Activated CD8-positive, alpha-beta memory T cell treated with anti-CD3 and anti-CD28 coated beads for 24 hours (primary cell): ENCODE results near the gene KNL1.
"Not testable (repeated sequence)": the region's sequence is repeated elsewhere in the genome, so short reads cannot be mapped to it uniquely, and the experiment has no call there.

ENCODE experiments used
- DNase-seq: peaks from one replicate; pipeline ENCODE4 v3.0.0-alpha.2; 2020

KNL1 gene

GRCh38 chr15:40582726-40583246 lies 11.3 kb upstream of the KNL1 start:
- DNase-seq: peak; percentile 50

DNA sequence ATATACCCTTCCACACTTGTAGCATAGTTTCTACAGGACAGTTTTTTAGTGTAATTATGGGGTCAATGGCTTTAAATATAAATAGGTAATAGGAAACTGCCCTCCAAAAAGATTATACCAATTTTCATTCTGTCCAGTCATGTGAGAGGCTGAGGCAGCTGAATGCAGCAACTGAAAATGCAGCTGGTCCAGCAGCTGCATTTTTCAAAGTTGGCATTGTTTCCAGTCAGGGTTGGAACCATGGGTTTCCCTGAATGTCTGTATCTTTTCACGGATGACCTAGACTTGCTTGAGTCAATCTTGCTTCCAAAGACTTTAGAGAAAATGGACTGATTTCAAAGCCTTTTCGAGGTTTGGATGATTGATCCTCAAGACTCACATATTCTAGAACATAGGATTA lies 9.9 kb upstream of the KNL1 start:
- DNase-seq: no peak

DNA sequence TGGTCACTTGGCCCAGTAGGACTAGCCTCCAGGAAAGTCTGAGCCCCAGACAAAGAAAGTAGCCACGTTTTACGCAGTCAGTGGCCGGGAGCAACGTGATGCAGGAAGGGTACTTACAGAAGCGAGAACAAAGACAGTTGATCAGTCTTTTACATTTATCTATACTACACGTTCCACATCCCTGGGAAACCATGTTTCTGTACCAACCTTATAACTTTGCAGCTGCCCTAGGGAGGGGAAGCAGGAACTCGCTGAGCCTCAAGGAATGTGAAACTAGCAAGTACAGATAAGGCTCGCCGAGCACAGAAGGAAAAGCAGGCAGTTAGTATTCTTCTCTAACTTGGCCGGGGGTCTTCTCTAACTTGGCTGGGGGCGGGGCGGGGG lies 3.4 kb upstream of the KNL1 start:
- DNase-seq: no peak

DNA sequence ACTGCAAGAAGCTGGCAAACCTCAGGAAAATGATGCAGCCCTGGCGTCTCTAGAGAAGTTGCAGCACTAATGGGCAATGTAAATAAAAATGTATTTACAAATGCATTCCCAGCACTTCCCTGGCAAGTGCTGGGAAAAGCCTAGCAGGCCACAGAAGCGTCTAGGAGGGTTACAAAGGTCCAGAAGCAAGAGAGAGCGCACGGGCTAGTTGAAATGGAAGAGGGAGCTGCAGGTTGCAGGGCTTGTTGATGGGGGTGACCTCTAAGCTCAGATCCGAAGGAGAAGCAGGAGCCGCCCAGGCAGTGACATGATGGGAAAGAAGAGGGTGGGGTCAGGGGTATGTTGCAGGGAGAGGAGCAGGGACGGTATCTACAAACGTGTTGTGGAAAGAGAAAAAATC lies 2.7 kb upstream of the KNL1 start:
- no peak for DNase-seq

- no peak for DNase-seq
These were observed 884 bp upstream of the KNL1 start for GRCh38 chr15:40593165-40593564.

DNA sequence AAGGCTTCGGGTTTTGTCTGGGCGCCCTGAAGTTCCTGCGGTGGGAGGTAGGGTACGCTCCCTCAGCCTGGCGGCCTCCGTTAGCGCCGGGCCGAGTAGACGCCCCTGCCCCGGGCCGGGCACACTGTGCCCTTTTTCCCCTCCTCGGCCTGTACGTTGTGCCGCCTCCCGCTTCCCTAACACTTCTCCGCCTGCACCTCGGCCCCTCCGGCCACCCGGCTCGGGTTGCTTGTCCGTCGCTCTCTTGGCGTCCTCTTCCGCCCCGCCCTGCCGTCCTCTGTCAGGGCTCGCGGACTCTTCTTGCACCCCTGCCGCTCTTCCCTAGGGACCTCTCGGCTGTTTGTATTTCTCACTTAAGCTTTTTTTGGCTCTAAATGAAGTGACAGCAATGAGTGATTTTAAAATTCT lies 384 bp downstream of the KNL1 start:
- DNase-seq: no peak

DNA sequence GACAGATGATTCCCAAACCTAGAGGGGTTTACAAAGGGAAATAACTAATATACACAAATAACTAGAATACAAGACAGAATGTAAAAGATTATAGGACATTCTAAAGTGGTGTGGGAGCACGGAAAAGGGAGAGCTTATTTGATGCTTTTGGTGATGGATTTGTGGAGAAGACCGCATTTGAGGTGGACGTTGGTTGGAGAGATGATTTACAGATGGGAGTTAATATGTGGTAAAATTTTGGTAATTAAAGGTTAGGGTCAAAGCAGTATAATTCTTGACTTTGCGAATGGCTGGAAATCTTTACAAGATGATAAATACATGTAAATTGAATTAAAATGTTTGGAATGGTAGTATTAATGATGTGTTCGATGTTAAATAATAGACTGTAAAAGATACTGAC lies 1.2 kb downstream of the KNL1 start:
- no peak for DNase-seq

DNA sequence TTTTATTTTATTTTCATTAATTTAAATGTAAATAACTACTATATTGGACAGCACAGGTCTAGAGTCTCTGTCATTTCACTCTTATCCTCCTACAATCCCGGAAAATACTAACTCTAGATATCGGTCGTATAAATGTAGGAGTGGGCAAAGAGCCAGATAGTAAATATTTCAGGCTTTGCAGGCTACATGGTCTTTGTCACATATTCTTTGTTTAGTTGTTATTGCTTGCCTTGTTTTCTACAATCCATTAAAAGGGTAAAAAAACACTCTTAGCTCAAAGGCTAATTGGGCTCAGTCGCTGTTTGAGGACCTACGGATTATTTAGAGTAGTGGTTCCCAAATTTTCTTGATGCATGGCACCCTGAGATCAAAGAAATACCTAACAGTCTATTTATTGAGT lies 1.7 kb downstream of the KNL1 start:
- DNase-seq: no peak

GRCh38 chr15:40597024-40597423 lies 3.0 kb downstream of the KNL1 start:
- no peak for DNase-seq

GRCh38 chr15:40598126-40598525 lies 4.1 kb downstream of the KNL1 start:
- no peak for DNase-seq

- no peak for DNase-seq
These were observed 4.6 kb downstream of the KNL1 start for GRCh38 chr15:40598672-40599071.

- DNase-seq: no peak
These were observed 6.9 kb downstream of the KNL1 start for GRCh38 chr15:40600956-40601355.

DNA sequence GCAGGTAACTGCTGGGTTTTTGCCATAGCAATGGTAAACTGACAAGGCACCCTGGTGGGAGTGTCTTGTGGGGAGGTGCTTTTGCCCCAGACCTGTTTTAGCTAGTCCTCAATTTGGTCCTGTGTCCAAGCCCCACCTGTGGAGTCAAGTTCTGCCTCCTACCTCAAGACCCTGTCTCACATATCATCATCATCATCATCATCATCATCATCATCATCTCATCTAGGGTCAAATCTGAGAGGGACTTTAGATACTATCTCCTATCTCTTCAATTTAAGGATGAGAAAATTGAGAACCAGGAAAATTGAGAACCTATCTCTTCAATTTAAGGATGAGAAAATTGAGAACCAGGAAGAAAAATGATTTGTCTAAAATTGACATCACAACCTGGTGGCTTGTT lies 9.9 kb downstream of the KNL1 start:
- no peak for DNase-seq

DNA sequence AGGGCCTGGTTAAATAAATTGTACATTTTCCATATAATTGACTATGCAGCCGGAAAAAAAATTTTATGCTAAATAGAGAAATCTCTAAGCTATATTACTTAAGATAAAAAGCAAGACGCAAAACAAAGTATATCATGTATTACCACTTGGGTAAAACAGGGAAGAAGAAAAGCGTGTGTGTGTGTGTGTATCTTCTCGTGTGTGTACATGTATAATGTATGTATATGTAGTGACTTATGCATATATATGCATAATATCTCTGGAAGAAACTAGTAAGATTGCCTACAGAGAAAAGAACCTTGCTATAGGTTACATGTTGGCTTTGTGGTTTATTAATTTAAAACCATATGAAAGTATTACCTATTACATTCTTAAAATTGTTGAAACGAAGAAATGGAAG lies 19.0 kb downstream of the KNL1 start:
- no peak for DNase-seq

DNA sequence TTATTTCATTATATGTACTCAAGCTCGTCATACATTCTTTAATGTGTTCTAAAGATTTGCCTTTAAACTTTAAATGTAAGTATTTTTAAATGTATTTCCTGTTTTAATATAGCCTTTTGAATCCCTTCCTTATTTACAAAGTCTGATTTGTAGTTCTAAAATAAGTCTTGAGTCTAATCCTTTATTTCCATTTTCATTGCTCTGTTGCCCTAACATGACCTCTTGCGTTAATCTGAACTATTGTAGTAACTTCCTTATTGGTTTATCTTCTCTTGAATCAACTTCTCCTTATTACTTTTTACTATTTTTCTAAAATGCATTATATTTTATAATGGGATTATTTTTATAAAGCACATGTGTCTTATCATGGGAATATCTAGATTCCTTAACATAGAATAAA lies 24.0 kb downstream of the KNL1 start:
- DNase-seq: no peak

GRCh38 chr15:40618906-40619305 lies 24.9 kb downstream of the KNL1 start:
- DNase-seq: no peak

DNA sequence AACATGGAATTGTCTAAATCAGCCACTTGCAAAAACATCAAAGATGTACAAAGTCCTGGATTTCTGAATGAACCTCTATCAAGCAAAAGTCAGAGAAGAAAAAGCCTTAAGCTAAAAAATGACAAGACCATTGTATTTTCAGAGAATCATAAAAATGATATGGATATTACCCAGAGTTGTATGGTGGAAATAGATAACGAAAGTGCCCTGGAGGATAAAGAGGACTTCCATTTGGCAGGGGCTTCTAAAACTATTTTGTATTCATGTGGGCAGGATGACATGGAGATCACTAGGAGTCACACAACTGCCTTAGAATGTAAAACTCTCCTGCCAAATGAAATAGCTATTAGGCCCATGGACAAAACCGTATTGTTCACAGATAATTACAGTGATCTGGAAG lies 29.3 kb downstream of the KNL1 start:
- DNase-seq: no peak

DNA sequence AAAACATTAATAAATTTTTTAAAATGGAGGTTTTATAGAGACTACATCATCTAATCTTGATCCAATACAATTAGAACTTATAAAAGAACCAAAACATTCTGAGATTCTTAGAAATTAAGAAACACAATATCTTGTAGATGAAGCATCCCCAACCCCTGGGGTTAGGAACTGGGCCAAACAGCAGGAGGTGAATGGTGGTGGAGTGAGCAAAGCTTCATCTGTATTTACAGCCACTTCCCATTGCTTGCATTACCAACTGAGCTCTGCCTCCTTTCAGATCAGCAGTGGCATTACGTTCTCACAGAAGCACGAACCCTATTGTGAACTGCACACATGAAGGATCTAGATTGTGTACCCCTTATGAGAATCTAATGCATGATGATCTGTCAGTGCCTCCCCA lies 36.3 kb downstream of the KNL1 start:
- no peak for DNase-seq

GRCh38 chr15:40633178-40633577 lies 39.1 kb downstream of the KNL1 start:
- DNase-seq: no peak

GRCh38 chr15:40637221-40637745 lies 43.2 kb downstream of the KNL1 start:
- DNase-seq: no peak

DNA sequence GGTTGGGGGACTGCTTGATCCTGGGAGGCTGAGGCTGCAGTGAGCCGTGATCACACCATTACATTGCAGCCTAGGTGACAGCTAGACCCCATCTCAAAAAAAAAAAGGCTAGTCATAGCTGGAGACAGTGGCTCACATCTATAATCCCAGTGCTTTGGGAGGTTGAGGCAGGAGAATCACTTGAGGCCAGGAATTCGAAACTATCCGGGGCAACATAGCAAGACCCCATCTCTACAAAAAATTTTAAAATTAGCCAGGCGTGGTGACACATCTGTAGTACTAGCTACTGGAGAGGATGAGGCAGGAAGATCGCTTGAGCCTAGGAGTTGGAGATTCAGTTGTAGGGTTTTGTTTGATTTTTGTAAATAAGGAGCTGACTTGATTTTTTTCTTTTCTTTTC lies 45.6 kb downstream of the KNL1 start:
- no peak for DNase-seq

DNA sequence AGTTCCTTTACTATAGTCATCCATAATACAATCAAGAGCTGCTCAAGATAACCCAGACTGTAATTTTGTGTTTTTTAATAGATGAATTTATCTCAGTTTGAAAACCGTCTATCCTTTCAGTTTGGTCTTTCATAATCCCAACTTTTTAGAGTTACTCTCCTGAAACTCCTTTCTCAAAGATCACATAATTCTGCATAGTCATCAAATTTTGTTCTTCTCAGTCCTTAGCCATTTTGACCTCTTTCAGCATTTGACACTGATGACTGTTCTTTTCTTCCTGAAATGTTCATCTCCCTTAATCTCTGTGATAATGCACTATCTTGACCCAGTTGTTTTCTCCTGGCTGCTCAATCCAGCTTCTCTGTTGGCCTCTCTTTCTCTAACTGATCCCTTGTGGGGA lies 53.5 kb downstream of the KNL1 start:
- DNase-seq: no peak

GRCh38 chr15:40650479-40650878 lies 56.4 kb downstream of the KNL1 start:
- no peak for DNase-seq

GRCh38 chr15:40660686-40661085 lies 66.6 kb downstream of the KNL1 start:
- no peak for DNase-seq

GRCh38 chr15:40664909-40665308 lies 70.9 kb downstream of the KNL1 start:
- no peak for DNase-seq

DNA sequence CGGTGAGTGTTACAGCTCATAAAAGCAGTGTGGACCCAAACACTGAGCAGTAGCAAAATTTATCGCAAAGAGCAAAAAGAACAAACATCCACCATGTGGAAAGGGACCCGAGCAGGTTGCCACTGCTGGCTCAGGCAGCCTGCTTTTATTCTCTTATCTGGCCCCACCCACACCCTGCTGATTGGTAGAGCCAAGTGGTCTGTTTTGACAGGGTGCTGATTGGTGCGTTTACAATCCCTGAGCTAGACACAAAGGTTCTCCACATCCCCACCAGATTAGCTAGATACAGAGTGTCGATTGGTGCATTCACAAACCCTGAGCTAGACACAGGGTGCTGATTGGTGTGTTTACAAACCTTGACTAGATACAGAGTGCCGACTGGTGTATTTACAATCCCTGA lies 82.2 kb downstream of the KNL1 start:
- not testable (repeated sequence) for DNase-seq
